ENCODE measurements around the gene NECTIN3. TPM values are rescaled to one million over a fixed set of nuclear protein-coding genes. Genes with fewer than 3 reads are reported as not detected.

The NECTIN3 gene
- polyA plus RNA-seq, 3 donors: not detected

GRCh38 chr3:111212511-111212910 is 140.9 kb downstream of the NECTIN3 start:
- intact Hi-C loops (cut with micrococcal nuclease): no loop called here
- no peak for DNase-seq
- no peaks in the 10 kb centered on the region for H3K4me1 Mint-ChIP-seq

GRCh38 chr3:111215481-111215880 is 143.9 kb downstream of the NECTIN3 start:
- Histone ChIP-seq H3K4me2 (replicated peaks; ENCODE audit: extremely low read depth, low read length, poor library complexity, severe bottlenecking) (no peak overlapping the region), H2AFZ (ENCODE audit: insufficient read depth, low read depth, low read length, poor library complexity, severe bottlenecking) (no peak overlapping the region), H3K4me3 (replicated peaks in 1 of 3; ENCODE audit: low read depth in 2 of 3, low read length in 3 of 3) (no peak overlapping the region), H3K79me2 (ENCODE audit: insufficient read depth, low read length) (no peaks in the 10 kb centered on the region), H3K27ac (ENCODE audit: low read depth in 1 of 2, low read length in 2 of 2) (no peak overlapping the region), H3K9ac (ENCODE audit: insufficient read depth, low read length, poor library complexity, severe bottlenecking) (no peak overlapping the region), H3K4me1 (ENCODE audit: control insufficient read depth in 1 of 2, insufficient read depth in 2 of 2, low read length in 2 of 2) (no peaks in the 10 kb centered on the region), H3K27me3 (ENCODE audit: control insufficient read depth in 2 of 2, insufficient read depth in 2 of 2, low read length in 2 of 2) (no peaks in the 10 kb centered on the region), H4K20me1 (ENCODE audit: insufficient read depth, low read length) (no peaks in the 10 kb centered on the region), H3K9me3 (replicated peaks in 1 of 2; ENCODE audit: control insufficient read depth in 1 of 2, insufficient read depth in 1 of 2, low read length in 2 of 2) (no peaks in the 10 kb centered on the region), H3K36me3 (replicated peaks in 1 of 2; ENCODE audit: control insufficient read depth in 1 of 2, insufficient read depth in 2 of 2, low read length in 2 of 2) (no peaks in the 10 kb centered on the region)
- intact Hi-C loops (cut with micrococcal nuclease): no loop called here
- WGBS (ENCODE audit: insufficient coverage): no CpG with 5 or more reads among the region's 1 CpG
- peaks cover 0 to 1% (median 0%) of the 10 kb centered on the region in 3 donors for H3K27me3 Mint-ChIP-seq (ENCODE audit: low read depth in 3 of 3)
- no peak overlapping the region for H3K27ac Mint-ChIP-seq
- no peak overlapping the region for H3K4me3 Mint-ChIP-seq
- no peak for TF ChIP-seq CTCF (IDR thresholded peaks at IDR 0.05)
- H3K4me1 Mint-ChIP-seq: no peaks in the 10 kb centered on the region
- peaks cover 0 to 5% (median 0%) of the 10 kb centered on the region in 7 donors for H3K9me3 Mint-ChIP-seq
- H3K36me3 Mint-ChIP-seq: no peaks in the 10 kb centered on the region
- no peak for DNase-seq

More at GRCh38 chr3:111212511-111212910, 140.9 kb downstream of the NECTIN3 start:
- H3K9me3 Mint-ChIP-seq: peaks cover 0 to 5% (median under 1%) of the 10 kb centered on the region in 7 donors
- Histone ChIP-seq H3K36me3 (replicated peaks in 1 of 2; ENCODE audit: control insufficient read depth in 1 of 2, insufficient read depth in 2 of 2, low read length in 2 of 2) (no peaks in the 10 kb centered on the region), H3K27me3 (ENCODE audit: control insufficient read depth in 2 of 2, insufficient read depth in 2 of 2, low read length in 2 of 2) (no peaks in the 10 kb centered on the region), H3K4me3 (replicated peaks in 1 of 3; ENCODE audit: low read depth in 2 of 3, low read length in 3 of 3) (no peak overlapping the region), H4K20me1 (ENCODE audit: insufficient read depth, low read length) (no peaks in the 10 kb centered on the region), H3K79me2 (ENCODE audit: insufficient read depth, low read length) (no peaks in the 10 kb centered on the region), H3K27ac (ENCODE audit: low read depth in 1 of 2, low read length in 2 of 2) (no peak overlapping the region), H2AFZ (ENCODE audit: insufficient read depth, low read depth, low read length, poor library complexity, severe bottlenecking) (no peak overlapping the region), H3K4me1 (ENCODE audit: control insufficient read depth in 1 of 2, insufficient read depth in 2 of 2, low read length in 2 of 2) (no peaks in the 10 kb centered on the region), H3K9ac (ENCODE audit: insufficient read depth, low read length, poor library complexity, severe bottlenecking) (no peak overlapping the region), H3K9me3 (replicated peaks in 1 of 2; ENCODE audit: control insufficient read depth in 1 of 2, insufficient read depth in 1 of 2, low read length in 2 of 2) (no peaks in the 10 kb centered on the region), H3K4me2 (replicated peaks; ENCODE audit: extremely low read depth, low read length, poor library complexity, severe bottlenecking) (no peak overlapping the region)
- 100% methylated on average over 1 of the region's 4 CpGs for WGBS (ENCODE audit: insufficient coverage)
- H3K27ac Mint-ChIP-seq: no peak overlapping the region
- H3K4me3 Mint-ChIP-seq: no peak overlapping the region
- TF ChIP-seq CTCF (IDR thresholded peaks at IDR 0.05): no peak
- peaks cover 0 to 1% (median 0%) of the 10 kb centered on the region in 3 donors for H3K27me3 Mint-ChIP-seq (ENCODE audit: low read depth in 3 of 3)
- H3K36me3 Mint-ChIP-seq: no peaks in the 10 kb centered on the region

Measured in CD14-positive monocyte (primary cell).